Ishikawa (cell line): ENCODE data around the gene DOCK1.

ENCODE experiments used
- CEBPB ChIP-seq: IDR thresholded peaks from 2 replicates; pipeline ENCODE4 v1.6.1; 2012
- EP300 ChIP-seq: IDR thresholded peaks from 2 replicates; pipeline ENCODE4 v1.6.1; 2012; ENCODE audit warnings: borderline replicate concordance
- NFIC ChIP-seq: IDR thresholded peaks from 2 replicates; pipeline ENCODE4 v1.6.1; 2012
- RAD21 ChIP-seq: IDR thresholded peaks from 2 replicates; pipeline ENCODE4 v1.6.1; 2012; ENCODE audit warnings: low read depth
- TAF1 ChIP-seq: IDR thresholded peaks from 2 replicates; pipeline ENCODE4 v1.6.1; 2012; ENCODE audit warnings: low read depth, mild to moderate bottlenecking
- TCF12 ChIP-seq: IDR thresholded peaks from 2 replicates; pipeline ENCODE4 v1.6.1; 2012; ENCODE audit warnings: low read depth
- TEAD4 ChIP-seq: IDR thresholded peaks from 2 replicates; pipeline ENCODE4 v1.6.1; 2012
- YY1 ChIP-seq: IDR thresholded peaks from 2 replicates; pipeline ENCODE4 v1.6.1; 2012; ENCODE audit warnings: low read depth
- TF ChIP-seq, protein P1 (sequence below): IDR thresholded peaks from 2 replicates; pipeline ENCODE4 v1.6.1; 2012
- TF ChIP-seq, protein P2 (sequence below): IDR thresholded peaks from 2 replicates; pipeline ENCODE4 v1.6.1; 2012; ENCODE audit warnings: low read depth, mild to moderate bottlenecking

DNA sequence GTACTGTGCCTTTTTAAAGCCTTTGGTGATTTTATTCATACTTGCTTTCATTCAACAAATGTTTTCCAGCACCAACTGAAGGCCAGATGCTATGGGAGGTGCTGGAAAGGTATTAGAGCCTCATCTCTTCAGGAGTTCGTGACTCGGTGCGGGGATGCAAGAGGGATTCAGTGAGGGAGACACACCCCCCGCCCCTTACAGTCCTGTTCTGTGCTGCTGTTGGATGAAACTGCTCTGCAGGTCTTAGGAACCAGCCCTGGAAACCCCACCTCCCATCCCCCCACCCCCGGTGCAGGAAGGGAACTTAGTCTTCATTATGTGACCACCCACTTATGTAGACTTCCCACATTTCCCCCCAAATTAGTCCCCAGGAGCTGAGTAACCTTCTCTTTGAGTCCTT, 180.7 kb downstream of the DOCK1 start:
- TF ChIP-seq TCF12 (no peak), CEBPB (no peak), YY1 (no peak), NFIC (no peak), RAD21 (no peak), EP300 (no peak), TEAD4 (no peak), TAF1 (no peak)
- TF ChIP-seq, protein P1, sequence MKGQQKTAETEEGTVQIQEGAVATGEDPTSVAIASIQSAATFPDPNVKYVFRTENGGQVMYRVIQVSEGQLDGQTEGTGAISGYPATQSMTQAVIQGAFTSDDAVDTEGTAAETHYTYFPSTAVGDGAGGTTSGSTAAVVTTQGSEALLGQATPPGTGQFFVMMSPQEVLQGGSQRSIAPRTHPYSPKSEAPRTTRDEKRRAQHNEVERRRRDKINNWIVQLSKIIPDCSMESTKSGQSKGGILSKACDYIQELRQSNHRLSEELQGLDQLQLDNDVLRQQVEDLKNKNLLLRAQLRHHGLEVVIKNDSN, result no peak
- TF ChIP-seq, protein P2, sequence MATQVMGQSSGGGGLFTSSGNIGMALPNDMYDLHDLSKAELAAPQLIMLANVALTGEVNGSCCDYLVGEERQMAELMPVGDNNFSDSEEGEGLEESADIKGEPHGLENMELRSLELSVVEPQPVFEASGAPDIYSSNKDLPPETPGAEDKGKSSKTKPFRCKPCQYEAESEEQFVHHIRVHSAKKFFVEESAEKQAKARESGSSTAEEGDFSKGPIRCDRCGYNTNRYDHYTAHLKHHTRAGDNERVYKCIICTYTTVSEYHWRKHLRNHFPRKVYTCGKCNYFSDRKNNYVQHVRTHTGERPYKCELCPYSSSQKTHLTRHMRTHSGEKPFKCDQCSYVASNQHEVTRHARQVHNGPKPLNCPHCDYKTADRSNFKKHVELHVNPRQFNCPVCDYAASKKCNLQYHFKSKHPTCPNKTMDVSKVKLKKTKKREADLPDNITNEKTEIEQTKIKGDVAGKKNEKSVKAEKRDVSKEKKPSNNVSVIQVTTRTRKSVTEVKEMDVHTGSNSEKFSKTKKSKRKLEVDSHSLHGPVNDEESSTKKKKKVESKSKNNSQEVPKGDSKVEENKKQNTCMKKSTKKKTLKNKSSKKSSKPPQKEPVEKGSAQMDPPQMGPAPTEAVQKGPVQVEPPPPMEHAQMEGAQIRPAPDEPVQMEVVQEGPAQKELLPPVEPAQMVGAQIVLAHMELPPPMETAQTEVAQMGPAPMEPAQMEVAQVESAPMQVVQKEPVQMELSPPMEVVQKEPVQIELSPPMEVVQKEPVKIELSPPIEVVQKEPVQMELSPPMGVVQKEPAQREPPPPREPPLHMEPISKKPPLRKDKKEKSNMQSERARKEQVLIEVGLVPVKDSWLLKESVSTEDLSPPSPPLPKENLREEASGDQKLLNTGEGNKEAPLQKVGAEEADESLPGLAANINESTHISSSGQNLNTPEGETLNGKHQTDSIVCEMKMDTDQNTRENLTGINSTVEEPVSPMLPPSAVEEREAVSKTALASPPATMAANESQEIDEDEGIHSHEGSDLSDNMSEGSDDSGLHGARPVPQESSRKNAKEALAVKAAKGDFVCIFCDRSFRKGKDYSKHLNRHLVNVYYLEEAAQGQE, result no peak
